HG02642 (cell line): ENCODE measurements around the gene LCE3B.

ENCODE experiments used
- ATAC-seq: cut with Tn5 transposase; IDR thresholded peaks from one replicate; pipeline ENCODE4 v1.9.1; 2021; ENCODE audit warnings: mild to moderate bottlenecking; ENCODE audit not compliant: unreplicated experiment, poor library complexity

The LCE3B gene

GRCh38 chr1:152656459-152656858 is 42.8 kb downstream of the LCE3B start:
- ATAC-seq: no peak

- ATAC-seq: no peak
Measured at GRCh38 chr1:152657677-152658076, 44.1 kb downstream of the LCE3B start.

- no peak for ATAC-seq
Measured at GRCh38 chr1:152658649-152659048, 45.0 kb downstream of the LCE3B start.

- ATAC-seq: no peak
Measured at GRCh38 chr1:152663098-152663497, 49.5 kb downstream of the LCE3B start, which contains the start of gene LCE2D. Gene LCE2D, plus strand, starts transcription at chr1:152663380. Its CDS starts 726 bp downstream, at chr1:152664106.
